DMS114 treated with DMSO at 0.1 percent for 48 hours (cell line): ENCODE measurements around the gene ARL3.
"Not testable (repeated sequence)": the region's sequence is repeated elsewhere in the genome, so short reads cannot be mapped to it uniquely, and the experiment has no call there.

Source experiments
- DNase-seq: peaks from one replicate; lab custom pipeline; 2025; ENCODE audit not compliant: unreplicated experiment; lab: John Stamatoyannopoulos, UW

ARL3 gene

DNA sequence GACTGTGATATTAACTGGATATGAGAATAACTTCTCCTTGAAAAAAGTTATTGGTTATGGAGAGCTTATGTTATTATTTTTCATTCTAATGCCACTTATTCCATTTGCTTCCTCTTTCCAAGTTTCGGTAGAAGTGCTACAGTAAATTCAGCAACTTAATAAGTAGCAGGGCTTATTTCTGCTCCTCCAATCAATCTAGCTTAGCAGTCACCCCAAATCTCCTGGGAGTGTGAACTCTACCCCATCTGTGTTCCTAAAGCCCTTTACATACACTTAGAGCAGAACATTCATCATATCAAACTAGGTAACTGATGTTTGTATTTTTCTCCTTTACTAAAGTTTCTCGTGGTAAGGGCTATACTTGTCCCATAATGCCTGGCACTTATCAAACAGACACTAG is 8.7 kb downstream of the ARL3 start:
- no peak for DNase-seq

DNA sequence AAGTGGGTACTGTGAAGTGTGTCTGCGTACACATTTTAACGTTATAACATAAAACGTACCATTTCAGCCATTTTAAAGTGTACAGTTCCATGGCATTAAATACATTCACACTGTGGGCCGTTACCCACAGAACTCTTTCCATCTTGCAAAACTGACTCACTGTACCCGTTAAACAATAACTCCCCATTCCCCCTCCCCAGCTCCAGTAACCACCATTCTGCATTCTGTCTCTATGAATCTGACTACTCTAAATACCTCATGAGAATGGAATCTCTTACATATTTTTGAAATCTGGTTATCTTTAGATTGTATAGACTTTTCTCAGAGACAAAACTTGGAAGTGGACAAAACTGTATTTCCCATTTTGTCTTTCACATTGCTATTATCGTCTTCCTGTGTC is 9.3 kb downstream of the ARL3 start:
- no peak for DNase-seq

DNA sequence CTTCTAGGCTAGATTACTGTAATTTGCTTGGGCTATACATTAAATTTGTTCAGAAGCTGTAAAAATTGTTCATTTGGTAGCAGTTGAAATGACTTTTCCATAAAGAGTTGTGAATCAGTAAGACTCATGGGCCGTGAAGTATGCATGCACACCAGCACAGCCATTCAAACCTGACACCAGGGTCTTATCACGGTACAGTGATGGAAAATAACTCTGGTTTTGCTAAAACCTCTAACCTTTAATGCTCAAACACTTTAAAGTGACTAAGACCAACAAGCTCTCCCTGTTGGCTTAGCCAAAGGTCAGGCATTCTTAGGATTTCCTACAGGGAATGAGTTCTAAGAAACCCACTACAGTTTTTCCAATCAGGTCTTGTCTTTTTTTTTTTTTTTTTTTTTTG is 11.5 kb downstream of the ARL3 start:
- no peak for DNase-seq

DNA sequence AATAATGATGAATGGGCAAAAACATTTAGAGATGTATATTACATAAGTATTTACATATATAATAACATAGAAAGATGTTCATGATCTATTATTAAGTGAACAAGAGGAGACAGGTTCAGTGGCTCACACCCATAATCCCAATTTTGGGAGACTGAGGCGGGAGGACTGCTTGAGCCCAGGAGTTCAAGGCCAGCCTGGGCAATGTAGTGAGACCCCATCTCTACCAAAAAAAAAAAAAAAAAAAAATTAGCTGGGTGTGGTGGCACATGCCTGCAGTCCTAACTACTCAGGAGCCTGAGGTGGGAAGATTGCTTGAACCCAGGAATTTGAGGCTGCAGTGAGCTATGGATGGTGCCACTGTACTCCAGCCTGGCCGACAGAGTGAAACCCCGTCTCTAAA is 12.4 kb downstream of the ARL3 start:
- DNase-seq: no peak

DNA sequence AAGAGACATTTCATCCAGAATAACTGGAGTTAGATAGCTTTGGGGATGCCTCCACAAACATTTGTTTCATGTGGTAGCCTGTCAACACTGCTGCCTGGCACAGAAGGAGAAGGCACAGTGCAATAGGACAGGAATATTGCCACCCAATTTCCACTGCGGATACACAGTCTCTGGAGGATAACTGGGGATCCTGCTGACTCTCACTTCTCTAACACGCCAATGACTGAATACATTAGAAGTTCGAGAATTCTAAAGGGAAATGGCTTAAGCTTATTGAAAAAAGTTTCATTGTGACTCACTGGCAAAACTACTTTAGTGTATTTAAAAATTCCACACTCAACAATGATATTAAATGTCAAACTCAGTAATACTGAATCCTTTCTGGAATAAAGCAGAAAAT is 12.9 kb downstream of the ARL3 start:
- no peak for DNase-seq

DNA sequence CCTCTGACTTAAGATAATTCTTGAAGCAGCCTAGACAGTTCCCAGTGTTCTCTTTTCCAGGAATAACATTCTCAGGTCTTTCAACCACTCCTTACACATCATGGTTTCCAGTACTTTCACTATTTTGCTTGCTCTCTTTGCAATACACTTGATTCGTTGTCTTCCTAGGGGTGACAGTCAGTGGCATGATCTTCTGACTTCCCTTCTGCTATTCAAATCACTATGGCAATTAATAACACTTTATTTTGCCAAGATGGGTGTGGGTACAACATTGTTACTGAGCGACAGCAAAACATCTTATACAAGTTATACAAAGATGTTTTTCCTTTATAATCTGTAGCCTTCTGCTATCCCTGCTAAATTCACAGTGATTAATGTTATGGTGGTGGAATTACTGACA is 15.3 kb downstream of the ARL3 start:
- DNase-seq: no peak

DNA sequence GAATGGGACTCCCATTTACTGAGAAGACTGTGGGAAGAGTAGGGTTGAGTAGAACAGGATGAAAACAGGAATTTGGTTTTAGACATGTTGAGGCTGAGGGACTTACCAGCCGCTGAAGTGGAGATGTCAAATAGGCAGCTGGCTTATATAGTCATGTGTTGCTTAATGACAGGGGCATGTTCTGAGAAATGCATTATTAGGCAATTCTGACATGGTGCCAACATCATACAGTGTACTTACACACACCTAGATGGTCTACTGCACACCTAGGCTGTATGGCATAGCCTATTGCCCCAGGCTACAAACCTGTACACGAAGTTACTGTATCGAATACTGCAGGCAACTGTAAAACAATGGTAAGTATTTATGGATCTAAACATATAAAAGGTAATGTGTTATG is 17.5 kb downstream of the ARL3 start:
- no peak for DNase-seq

DNA sequence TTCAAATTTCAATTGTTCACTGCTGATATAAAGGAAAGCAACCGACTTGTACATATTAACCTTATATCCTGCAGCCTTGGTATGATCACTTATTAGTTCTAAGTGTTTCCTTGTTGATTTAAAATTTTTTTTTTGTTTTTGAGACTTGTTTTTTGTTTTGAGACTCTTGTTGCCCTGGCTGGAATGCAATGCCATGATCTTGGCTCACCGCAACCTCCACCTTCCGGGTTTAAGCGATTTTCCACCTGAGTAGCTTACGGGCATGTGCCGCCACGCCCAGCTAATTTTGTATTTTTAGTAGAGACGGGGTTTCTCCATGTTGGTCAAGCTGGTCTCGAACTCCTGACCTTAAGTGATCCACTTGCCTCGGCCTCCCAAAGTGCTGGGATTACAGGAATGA is 18.8 kb downstream of the ARL3 start:
- not testable (repeated sequence) for DNase-seq

DNA sequence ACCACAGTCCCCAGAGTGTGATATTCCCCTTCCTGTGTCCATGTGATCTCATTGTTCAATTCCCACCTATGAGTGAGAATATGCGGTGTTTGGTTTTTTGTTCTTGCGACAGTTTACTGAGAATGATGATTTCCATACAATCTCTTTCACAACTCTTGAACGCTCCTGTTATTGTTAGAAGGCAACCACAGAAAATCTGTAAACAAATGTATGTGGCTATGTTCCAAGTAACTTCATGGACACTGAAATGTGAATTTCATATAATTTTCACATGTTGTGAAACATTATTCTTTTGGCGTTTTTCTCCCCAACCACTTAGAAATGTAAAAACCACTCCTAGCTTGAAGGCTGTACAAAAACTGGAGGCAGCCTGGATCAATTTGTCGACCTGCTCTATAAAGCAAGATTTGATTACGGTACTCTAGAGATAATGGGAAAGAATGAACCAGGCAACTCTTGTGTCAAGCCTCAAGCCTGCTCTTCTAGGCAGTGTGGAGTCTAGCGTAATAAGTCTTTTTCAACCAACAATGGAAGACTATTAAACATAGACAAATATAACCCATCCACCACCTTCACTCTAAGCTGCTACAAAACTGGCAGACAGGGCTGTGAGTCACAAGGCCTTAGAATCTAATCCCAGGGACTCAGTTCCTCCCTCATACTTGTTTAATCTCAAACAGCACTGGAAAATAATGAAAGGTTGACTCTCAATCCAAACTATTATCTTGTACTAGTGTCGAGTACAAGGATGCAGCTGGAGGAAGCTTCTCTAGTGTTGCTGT is 22.7 kb downstream of the ARL3 start:
- DNase-seq: no peak

DNA sequence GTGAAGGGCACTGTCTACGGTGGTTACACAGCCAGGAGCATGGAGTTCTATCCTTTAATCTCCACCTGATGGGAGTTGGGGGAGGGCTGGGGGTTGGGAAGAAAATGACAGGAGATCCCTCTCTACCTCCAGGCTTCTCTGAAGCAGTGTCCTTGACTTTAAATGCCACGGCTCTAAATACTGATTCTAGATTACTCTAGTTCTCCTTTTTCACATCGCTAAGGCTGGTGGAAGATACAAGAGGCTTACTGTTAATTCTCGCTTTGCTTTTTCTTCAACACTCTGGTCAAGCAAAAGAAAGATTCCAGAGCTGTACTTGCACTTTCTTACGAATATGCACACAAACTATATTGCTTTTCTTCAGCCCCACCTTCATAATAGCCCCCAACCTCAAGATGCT is 30.5 kb downstream of the ARL3 start:
- no peak for DNase-seq

DNA sequence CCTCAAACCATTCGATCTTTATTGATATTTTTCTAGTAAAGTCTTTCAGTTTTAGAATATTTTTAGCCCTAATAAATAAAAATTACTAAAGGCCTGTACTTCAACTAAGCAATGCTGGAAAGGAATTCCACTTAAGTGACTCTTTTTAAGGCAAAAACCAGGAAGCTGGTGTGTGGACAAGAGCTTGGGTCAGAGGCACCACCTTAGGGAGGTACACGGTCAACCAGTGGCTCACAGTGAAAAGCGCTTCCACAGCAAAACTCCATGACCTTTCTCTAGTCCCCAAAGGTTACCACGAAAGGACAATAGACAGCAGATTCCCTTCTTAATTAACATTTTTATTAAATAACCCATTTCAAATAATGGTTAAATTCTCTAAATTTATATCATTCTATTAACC is 31.2 kb downstream of the ARL3 start:
- DNase-seq: no peak

DNA sequence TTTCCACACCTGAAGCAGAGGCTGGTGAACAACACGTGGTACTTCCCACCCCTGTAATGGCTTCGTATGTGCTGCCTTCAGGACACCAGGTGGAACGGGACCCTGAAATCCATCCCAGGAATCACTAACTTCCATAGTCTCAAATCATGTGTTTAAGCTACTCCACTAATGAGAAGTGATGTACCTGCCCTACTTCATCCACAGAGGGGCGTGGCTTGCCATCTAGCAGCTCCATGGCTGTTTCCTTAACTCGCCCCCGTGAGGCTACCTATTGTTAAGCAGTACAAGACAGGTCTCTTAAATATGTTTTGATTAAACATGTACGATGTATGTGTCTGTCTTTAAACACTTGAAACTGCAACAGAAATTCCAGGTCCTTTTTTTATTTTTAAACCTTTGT is 31.8 kb downstream of the ARL3 start:
- DNase-seq: no peak

DNA sequence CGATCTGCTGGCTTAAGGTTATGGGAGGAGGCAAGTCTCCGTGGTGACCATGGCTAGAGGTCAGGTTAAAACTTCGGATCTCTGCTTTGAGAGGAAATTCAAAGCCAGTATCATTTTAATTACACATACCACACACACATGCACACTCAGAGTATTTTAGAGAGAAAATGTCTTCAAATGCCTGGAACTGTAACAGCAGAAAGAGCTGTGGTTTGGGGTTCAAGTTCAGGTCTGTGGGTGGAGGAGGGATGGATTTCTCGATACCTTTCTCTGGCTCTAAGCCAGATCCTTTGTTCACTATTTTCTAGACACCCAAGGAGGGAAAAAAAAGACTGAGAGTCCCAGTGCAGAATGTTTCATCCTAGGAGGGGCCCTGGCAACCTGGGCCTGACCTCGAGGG is 32.5 kb downstream of the ARL3 start:
- DNase-seq: no peak

DNA sequence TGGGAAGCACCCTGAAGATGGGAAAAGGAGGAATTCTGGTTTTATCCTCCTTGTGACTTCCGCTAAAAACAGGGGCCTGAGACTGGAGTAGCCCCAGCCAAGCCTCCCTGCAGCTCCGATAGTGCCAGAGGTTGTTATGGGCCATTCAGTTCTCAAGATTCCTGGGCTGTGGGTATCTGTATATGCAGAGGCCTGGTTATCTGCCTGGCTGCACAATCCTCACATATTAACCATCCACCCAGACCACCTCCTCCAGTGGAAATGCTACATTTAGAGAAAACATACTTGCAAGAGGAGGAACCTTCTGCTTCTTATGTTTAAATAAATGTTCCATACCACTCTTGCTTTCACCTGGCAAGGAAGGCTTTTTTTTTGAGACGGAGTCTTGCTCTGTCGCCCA is 34.6 kb downstream of the ARL3 start:
- no peak for DNase-seq

DNA sequence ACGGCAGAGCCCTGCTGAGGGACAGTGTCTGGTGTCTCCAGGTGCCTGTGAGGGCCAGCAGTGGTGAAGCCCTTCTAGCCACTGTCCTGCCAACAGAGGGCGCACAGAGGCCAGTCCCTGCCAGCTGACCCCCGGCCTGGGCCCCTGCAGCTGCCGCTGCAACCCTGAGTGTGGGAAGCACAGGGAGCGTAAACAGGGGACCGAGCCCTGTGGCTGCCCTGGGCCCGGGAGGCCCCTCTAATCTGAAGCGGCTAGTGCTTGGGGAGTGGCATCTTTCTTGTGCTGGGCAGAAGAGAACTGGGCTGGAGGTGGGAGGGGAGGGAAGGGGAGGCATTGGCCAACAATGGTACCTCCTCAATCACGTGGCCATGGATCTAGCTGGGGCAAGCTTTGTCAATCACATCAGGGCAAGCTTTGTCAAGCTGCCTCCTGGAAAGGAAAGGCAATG is 35.3 kb downstream of the ARL3 start:
- no peak for DNase-seq

DNA sequence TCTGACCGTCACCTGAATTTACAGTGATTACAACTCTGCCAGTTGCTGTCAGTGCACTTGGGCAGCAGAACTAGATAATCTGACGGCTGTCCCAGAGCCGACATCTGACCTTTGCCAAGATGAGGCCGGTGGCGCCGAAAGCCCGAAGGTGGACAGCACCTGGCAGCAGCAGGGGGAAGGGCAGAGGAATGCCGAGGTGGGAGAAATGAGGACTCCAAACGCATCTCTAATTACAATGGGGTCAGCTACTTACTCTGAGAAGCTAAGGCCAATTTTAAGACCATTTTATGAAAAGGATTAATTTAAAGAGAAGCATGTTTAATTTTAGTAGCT is 36.2 kb downstream of the ARL3 start:
- no peak for DNase-seq

DNA sequence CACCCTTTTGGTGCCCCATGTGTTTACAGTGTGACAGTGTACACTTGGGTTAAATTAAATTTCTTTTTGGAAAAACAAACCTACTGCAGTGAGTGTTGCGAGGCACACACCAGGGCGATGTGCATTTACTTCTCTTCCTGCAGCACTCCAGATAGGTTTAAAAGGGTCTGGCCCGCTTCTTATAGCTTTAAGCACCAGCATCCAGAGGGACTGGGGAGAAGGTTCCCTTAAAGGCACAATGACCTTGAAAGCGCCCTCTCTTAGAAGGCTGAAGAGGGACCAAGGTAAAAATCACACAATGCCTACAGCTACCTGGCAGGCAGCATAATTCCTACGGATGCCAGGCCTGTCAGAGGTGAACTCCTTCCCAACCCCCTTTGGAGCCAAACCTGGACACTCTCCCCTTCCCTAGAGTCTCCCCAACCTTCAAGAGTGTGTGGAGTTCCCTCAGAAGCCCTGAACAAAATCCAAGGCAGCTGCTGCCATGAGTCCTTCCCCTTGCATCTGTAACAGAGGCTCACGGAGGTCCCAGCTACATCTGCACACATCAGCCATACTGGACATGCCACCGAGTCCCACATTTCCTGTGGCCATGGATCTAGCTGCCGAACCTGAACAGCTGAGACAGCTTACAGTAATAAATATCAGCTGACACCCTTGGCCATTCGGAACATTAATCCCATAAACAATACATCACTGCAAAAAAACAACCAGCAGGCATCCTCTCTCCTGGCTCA is 36.7 kb downstream of the ARL3 start:
- DNase-seq: no peak

DNA sequence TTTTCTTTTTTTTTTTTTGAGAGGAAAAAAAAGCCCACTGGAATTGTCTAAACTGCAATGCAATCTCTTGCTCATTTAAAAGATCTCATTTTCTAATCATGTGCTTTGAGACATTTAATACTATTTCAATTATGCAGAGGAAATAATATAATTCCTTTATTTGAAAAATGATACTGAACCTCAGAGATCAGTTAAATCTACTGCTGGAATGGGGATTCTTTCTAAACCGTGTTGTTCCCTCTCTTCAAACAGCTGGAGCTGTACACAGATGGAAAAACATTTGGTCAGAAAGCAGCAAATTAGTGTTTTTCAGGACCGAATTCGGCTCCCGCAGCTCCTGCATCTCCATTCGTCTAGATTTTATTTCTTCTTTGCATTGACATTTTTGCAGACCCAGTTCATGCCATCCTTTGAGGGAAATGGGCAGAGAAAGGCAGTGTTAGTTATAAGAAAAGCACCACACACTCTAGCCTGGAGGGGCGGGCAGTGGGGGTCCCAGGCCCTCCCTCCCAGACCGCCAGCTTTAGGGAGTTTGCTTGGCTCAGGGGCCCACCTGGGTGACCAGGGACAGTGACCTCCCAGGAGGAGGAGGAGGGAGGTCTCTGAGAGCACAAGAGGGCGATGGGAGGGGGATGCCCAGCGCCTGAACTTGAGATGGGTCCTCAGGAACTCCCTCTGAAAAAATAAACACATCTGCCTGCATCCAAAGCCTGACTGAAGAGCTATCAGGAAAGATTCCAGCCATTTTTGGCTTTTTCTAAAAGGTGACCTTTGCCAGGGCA is 37.5 kb downstream of the ARL3 start:
- DNase-seq: no peak

DNA sequence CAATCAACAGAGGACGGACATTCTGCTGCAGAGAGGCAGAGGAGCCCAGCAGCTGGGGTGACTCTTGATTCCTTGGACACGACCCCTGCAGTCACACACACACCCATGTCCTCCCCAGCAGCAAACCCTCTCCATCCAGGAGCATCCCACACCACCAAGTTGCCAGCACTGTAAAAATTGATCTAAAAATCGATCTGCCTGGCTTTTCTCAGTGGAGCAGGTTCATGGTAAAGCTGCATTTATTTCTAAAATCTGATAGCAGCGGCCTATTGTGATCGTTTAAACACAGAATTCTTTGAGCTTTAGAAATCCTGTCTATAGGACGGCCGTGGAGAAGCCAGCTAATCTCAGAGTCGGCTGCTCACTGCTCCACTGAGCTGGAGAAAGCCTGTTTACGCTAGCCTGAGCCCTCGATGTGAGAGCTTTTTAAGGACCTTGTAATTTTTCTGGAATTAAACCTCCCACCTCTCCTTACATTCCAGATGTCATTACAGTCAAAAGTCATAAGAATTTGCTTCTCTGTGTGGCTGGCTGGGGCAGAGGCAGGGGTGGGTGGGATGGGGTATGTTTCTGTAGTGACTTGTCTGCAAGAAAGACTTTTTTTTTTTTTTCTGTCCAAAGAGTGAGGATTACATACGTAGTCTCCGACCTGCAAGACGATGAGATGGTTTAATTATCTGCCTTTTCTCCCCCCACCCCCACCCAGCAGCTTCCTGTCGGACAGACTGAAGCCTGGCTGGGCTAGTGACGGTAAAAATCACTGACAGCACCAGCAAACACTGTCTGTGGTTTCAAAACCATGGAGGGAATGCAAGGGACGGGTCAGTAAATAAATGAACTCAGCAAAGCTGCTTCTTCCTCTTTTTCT is 38.3 kb downstream of the ARL3 start:
- DNase-seq: no peak

DNA sequence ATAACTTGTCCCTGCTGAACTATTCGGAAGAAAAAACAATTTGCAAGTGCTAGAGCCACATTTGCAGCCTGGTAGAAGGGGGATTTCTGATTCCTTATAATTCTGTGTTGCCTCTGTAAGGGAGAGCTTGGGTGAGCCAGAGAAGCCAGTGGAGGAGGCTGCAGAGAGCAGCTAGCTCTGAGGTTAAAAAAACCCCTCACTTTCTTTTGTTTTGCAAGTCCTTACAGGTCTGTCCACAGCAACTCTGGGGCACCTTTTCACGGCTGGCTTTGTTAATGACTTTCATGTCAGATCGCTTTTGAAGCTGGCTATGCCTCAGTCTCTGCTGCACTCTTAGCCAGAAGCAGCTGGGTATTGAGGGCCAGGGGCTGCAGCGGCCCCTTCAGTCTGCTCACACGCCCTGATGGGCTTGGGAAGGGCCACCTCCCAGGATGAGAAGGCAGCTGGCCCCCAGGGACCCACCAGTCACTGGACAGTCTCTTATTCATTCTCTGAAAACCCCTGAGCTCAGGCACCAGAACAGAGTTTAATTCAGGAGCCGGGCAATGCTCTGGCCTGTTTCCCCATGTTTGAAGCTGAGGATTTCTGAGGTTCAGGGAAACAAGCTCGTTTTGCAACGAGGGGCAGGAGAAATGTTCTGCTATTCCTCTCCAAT is 39.1 kb downstream of the ARL3 start:
- no peak for DNase-seq

DNA sequence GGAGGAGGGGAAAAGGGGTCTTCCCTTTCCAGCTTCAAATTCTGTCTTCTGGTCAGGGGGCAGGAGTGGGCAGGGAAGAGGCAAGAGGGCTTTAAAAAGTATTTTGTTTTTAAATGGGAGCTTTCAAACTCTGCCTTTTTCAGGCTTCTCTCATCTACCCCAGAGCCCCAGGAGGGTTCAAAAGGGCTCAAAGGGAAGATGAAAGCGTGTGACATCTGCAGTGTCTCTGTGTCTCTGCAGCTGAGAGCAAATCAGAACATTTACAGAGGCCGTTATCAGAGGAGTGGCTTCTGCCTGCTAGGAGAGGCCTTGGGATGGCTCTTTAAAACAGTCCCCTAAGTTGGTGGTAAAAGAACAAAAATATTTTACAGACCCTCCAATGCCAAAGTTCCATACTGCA is 39.6 kb downstream of the ARL3 start:
- no peak for DNase-seq
